Activated CD8-positive, alpha-beta memory T cell treated with anti-CD3 and anti-CD28 coated beads for 36 hours (primary cell): ENCODE results near the gene PEA15. TPM values are rescaled to one million over a fixed set of nuclear protein-coding genes. Genes with fewer than 3 reads are reported as not detected.

Experiments used
- CTCF ChIA-PET: fragments of 350-600 bp; sonication (Branson Sonifier 250); formaldehyde crosslinking; loops from one replicate; lab custom pipeline; 2021; ENCODE audit warnings: antibody characterized with exemption; lab: Charles Lee
- POLR2A ChIA-PET: fragments of 350-600 bp; sonication (Branson Sonifier 250); formaldehyde crosslinking; loops from one replicate; lab custom pipeline; 2021; ENCODE audit warnings: antibody characterized with exemption; lab: Charles Lee
- total RNA-seq, 2 experiments: library from RNA; stranded (reverse); gene quantifications; one replicate each; pipeline ENCODE4 v1.2.3, GENCODE V29; 2021

The PEA15 gene
- total RNA-seq, 2 experiments from 2014 or later: 78.4 to 81.3 TPM

GRCh38 chr1:160177231-160177630 lies 28.0 kb upstream of the PEA15 start:
- ChIA-PET POLR2A (no interaction called here), CTCF (no interaction called here)

DNA sequence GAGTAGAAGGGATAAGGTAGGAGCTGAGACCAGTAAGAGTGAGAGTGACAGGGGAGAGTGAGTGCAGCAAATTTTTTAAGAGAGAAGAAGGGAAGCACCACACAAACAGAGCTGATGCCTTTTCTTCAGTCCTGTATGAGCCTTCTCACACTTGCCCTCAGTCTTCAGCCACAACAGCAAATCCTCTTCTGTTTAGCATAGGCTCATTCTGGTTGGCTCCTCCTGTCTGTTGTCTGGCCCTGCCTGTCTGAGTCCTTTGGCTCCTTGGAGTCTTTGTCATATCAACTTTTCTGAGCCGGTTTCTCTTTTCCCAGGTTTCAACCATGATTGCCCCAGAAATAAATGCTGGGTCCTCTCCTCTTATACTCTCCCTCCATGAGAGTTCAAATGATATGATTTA lies 27.5 kb upstream of the PEA15 start:
- ChIA-PET POLR2A (no interaction called here), CTCF (no interaction called here)

GRCh38 chr1:160178731-160179130 lies 26.5 kb upstream of the PEA15 start:
- CTCF ChIA-PET: interaction anchor here (1.0 kb wide), 1 partner anchor 15 kb away, joined by 3 read pairs; no protein-coding TSS in a partner anchor
- POLR2A ChIA-PET: no interaction called here

DNA sequence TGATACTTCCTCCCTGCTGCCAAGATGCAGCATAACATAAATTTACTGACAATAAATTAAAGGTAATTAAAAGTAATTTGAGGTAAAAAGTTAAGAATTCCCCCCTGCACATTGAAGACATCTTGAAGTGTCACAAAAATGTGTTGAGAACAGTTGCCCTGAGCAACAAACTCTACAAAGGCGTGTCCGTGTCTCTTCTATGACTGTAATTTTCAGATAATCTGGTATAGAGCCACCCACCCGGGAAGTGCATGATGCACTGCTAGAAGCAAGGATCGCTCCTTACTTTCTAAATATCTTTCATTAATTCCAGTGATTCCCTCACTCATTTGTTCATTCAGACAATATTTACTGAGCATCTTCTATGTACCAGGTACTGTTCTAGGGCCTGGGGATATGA lies 25.8 kb upstream of the PEA15 start:
- ChIA-PET CTCF (interaction anchor here (1.0 kb wide), 1 partner anchor 14 kb away, joined by 3 read pairs; no protein-coding TSS in a partner anchor), POLR2A (no interaction called here)

DNA sequence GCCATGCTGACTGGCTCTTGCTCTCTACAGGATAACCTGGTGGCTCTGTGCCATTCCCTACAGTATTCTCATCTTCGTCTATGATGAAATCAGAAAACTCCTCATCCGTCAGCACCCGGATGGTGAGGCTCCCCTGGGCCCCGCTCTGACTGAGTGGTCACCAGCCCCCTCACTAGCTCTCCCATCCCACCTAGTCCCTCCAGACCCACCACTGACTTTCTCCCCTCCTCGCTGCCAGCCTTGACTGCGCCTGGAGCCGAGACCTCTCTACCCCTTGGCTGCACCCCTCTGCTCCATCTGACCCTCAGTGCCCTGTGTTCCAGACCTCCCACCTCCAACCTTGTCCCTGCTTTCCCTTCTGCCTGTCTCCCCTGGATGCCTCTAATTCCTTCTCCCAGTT lies 18.9 kb upstream of the PEA15 start:
- ChIA-PET POLR2A (no interaction called here), CTCF (no interaction called here)

- ChIA-PET POLR2A (no interaction called here), CTCF (no interaction called here)
Observed at GRCh38 chr1:160186729-160187128, 18.5 kb upstream of the PEA15 start.

DNA sequence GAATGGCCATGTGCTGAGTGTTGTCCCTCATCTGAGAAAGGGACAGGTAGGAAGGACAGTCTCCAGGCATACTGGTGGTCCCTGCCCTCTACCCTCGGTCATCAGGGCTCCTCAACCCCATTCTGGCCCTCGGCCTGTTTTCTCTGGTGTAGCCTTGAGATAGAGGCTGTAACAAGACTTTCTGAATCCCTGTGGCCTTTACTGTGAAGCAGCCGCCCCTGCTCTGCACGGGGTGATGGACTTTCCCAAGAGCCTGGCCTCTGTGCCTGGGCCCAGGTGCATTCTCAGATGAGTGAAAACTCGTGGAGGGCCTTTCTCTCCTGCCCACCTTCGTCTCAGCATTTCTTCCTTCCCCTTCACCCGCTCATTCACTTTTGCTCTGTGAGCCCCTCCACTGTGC lies 17.8 kb upstream of the PEA15 start:
- CTCF ChIA-PET: no interaction called here
- POLR2A ChIA-PET: no interaction called here

DNA sequence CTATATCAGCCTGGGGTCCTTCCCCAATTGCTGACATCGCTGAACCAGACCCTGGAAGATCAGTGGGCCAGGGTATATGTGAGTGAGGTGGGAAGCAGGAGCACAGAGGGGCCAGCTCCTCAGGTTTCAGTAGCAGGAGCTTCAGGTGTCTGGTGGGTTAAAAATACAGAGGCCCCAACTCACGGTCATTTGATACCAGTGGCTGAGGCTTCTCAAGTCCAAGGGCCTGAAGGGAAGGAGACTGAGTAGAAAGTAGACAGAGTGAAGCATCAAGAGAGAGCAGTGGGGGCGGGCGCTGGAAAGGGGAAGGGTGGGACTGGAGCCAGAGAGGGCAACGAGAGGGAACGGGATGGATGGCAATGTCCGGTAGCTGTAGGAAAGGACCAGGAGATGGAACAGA lies 16.8 kb upstream of the PEA15 start:
- CTCF ChIA-PET: interaction anchor here (2.2 kb wide), 1 partner anchor 103 kb away, joined by 8 read pairs; no protein-coding TSS in a partner anchor
- POLR2A ChIA-PET: no interaction called here

- POLR2A ChIA-PET: no interaction called here
Observed at GRCh38 chr1:160189649-160190625, 15.2 kb upstream of the PEA15 start, which contains the start of gene CASQ1. Gene CASQ1 (plus strand): TSS chr1:160190575. CDS start chr1:160190752, 177 bp downstream.

DNA sequence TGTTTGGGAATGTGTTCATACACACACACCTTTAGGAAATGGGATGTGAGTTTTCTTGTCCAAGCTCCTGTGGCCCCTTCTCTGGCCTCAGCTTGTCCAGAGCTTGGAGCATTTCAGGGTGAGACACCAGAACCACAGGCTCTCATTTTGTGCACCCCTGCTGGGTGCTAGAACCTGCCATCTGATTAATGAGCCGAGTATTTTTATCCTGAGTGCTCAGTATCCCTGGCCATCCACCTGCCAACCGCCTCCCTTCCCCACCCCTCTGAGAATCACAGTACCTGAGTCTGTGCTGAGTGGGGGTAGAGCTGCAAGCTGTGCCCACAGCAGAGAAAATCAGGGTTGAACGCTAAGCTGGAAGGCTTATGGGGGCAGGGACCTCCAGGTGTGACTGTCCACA lies 13.4 kb upstream of the PEA15 start:
- CTCF ChIA-PET: interaction anchor here (1.1 to 2.4 kb wide), 5 partner anchors 17 to 184 kb away, joined by 3 to 16 read pairs (median 11); no protein-coding TSS in a partner anchor
- POLR2A ChIA-PET: no interaction called here

More at GRCh38 chr1:160189649-160190625, 15.2 kb upstream of the PEA15 start, which contains the start of gene CASQ1:
- CTCF ChIA-PET: interaction anchor here (1.0 to 2.2 kb wide), 3 partner anchors 10 to 102 kb away, joined by 3 to 8 read pairs (median 4); no protein-coding TSS in a partner anchor

DNA sequence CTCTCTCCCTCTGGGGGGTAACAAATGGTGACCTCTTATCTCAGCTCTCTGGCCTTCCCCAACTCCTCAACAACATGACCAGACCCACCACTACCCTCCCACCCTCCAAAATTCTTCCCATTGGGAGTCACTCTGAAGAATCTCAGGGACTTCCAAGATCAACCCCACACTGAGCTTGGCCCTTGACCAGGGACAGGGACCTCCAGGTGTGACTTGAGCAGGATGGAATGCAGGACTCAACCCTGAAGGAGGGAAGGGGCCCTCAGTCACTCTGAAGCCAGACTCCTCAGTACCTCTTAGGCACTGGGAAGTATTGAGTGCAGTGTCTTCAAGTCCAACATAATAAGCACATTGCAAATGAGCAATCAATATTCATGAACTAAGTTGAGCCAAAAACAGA lies 12.9 kb upstream of the PEA15 start:
- POLR2A ChIA-PET: no interaction called here
- CTCF ChIA-PET: interaction anchor here (1.1 to 2.4 kb wide), 7 partner anchors 9 to 183 kb away, joined by 3 to 16 read pairs (median 8); no protein-coding TSS in a partner anchor

DNA sequence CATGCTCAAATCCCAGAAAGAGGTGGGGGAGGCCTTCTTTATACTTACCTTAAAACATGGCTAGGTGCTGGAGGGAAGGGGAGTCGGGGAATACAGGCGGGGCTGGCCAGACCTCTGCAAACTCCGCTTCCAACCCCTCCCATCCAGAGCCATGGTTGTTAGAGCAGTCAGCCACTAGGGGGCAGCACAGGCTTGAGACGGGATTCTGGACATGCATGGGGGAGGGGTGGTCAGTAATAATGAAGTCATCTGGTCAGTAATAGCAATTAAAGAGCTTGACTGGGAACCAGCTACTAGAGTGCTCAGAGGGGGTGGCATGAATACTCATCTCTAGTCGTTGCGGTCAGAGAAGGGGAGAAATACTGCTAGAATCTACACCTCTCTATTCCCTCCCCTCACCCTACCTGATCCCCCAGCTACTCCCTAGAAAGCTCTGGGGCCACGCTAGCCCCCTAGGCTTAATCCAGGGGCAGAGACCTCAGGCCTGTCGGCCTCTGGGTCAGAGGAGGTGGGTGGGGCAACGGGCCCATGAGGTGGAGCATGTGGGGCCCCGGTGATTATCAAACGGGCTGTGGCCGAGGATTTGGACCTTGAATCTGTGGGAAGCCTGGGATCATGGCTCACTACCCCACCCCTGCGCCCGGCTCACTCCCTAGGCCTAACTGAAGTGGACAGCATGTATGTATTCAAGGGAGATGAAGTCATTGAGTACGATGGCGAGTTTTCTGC lies 11.9 kb upstream of the PEA15 start:
- ChIA-PET POLR2A (no interaction called here), CTCF (interaction anchor here (0.6 to 2.4 kb wide), 23 partner anchors 8 to 353 kb away, joined by 3 to 18 read pairs (median 4); partner anchors contain the start of genes DCAF8 and PEX19)

DNA sequence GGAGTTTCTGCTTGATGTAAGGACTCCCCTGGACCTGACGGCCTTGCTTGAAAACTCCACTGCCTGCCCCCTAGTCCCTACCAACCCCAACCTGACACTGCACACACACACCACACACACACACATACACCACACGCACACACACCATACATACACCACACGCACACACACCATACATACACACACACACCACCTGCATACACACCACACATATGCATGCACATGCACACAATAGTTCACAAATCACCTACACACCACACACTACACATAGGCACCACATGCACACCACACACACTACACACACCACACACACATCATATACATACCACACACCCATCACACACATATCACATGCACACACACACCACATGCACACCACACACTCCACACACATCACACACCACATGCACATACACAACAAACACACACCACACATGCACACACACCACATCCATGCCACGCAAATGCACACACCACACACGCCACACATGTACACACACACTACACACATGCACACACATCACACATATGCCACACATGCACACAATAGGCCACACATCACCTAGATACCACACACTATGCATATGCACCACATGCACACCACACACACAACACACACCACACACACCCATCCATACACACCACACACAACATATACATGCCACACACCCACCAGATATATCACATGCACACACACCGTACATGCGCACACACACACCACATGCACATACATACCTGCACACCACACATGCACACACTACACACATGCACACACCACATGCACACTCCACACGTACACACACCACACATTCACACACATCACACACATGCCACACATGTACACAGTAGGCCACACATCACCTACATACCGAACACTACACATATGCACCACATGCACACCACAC lies 11.1 kb upstream of the PEA15 start:
- POLR2A ChIA-PET: no interaction called here
- CTCF ChIA-PET: interaction anchor here (0.6 to 2.4 kb wide), 23 partner anchors 8 to 352 kb away, joined by 3 to 18 read pairs (median 4); partner anchors contain the start of genes DCAF8 and PEX19

- ChIA-PET POLR2A (no interaction called here), CTCF (interaction anchor here (1.1 to 2.2 kb wide), 2 partner anchors 57 to 97 kb away, joined by 4 to 13 read pairs; no protein-coding TSS in a partner anchor)
Observed at GRCh38 chr1:160194737-160195059, 10.5 kb upstream of the PEA15 start.

GRCh38 chr1:160196143-160196542 lies 9.0 kb upstream of the PEA15 start:
- ChIA-PET POLR2A (no interaction called here), CTCF (interaction anchor here (0.7 to 2.2 kb wide), 2 partner anchors 96 to 141 kb away, joined by 3 to 13 read pairs; no protein-coding TSS in a partner anchor)

GRCh38 chr1:160197231-160197630 lies 8.0 kb upstream of the PEA15 start:
- ChIA-PET POLR2A (no interaction called here), CTCF (interaction anchor here (1.2 kb wide), 1 partner anchor 92 kb away, joined by 3 read pairs; no protein-coding TSS in a partner anchor)

DNA sequence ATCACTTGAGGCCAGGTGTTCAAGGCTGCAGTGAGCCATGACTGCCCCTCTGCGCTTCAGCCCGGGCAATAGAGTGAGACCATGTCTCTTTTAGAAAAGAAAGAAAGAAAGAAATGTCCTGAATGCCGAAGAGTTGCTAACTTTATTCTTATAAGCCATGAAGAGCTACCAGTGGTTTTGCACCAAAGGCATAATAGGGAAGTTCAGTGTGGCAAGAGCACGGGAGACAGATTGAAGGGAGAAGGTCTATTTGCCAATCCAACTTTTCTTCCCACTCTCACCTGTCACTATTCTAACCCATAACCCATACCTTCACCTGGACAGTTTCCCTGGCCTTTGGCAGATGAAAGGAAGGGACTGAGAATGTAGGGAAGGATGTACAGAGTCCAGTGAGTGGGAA lies 4.4 kb upstream of the PEA15 start:
- POLR2A ChIA-PET: no interaction called here
- CTCF ChIA-PET: interaction anchor here (1.3 to 1.5 kb wide), 2 partner anchors 8 to 32 kb away, joined by 3 to 8 read pairs; no protein-coding TSS in a partner anchor
